Measurements from ENCODE around the gene SLCO4A1.
A peak's percentile ranks its signal among the peaks of the same experiment; 100 is the strongest.

SLCO4A1 gene

DNA sequence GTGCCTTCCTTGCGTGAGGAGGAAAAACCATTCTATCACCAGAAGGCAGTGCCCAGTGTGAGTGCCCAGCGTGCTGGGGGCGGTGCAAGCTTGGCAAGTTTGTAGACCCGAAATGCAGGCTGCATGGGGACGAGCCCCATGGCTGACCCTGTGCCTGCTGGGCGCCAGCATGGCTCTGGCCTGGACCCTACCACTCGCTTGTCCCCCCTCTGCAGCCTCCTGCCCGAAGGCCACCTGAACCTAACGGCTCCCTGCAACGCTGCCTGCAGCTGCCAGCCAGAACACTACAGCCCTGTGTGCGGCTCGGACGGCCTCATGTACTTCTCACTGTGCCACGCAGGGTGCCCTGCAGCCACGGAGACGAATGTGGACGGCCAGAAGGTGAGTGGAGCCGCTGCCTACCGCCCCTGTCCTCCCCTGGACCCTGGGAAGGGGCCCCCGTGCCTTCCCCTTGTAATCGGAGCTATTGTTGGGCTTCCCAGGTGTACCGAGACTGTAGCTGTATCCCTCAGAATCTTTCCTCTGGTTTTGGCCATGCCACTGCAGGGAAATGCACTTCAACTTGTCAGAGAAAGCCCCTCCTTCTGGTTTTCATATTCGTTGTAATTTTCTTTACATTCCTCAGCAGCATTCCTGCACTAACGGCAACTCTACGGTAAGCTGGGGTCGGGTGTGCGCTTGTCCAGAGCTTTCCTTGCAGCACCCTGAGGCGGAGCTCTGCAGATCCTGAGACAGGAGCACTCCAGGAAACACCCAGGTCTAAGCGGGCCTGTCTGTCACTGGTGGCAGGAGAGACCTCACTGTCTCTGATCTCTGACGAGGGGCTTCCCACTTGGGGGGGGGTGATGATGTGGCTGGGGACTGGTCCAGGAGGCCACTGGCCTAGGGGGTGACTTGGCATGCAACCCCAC lies 25.5 kb downstream of the SLCO4A1 start:
- TF ChIP-seq, protein P1, sequence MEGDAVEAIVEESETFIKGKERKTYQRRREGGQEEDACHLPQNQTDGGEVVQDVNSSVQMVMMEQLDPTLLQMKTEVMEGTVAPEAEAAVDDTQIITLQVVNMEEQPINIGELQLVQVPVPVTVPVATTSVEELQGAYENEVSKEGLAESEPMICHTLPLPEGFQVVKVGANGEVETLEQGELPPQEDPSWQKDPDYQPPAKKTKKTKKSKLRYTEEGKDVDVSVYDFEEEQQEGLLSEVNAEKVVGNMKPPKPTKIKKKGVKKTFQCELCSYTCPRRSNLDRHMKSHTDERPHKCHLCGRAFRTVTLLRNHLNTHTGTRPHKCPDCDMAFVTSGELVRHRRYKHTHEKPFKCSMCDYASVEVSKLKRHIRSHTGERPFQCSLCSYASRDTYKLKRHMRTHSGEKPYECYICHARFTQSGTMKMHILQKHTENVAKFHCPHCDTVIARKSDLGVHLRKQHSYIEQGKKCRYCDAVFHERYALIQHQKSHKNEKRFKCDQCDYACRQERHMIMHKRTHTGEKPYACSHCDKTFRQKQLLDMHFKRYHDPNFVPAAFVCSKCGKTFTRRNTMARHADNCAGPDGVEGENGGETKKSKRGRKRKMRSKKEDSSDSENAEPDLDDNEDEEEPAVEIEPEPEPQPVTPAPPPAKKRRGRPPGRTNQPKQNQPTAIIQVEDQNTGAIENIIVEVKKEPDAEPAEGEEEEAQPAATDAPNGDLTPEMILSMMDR (IDR thresholded peaks at IDR 0.05; ENCODE audit: control insufficient read depth, extremely low read depth, insufficient read depth), result no peak
- no peak overlapping the region for H3K4me3 ChIP-seq (ENCODE audit: low read depth, low read length)
- no peak for DNase-seq (ENCODE audit: low read depth)

DNA sequence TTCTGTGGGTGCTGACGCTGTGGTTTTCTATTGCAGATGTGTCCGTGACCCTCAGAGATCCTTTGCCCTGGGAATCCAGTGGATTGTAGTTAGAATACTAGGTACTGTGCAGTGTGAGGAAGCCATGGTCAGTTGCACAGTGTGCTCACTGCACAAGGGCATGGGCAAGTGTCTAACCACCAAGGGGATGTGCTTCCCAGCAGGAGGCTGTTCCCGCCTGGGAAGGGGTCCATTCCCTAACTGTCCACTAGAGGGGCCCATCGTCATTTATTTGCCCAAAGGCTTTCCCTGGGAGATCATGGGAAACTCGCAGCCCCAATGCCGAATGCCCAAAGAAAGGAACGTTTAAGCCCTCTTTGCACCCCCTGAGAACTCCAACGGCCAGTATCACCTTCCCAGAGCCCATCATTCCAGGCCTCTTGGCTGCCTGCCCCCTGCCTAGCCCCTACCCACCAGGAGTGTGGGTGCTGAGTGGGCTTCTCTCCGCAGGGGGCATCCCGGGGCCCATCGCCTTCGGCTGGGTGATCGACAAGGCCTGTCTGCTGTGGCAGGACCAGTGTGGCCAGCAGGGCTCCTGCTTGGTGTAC lies 26.2 kb downstream of the SLCO4A1 start:
- TF ChIP-seq, protein P1 (IDR thresholded peaks at IDR 0.05; ENCODE audit: control insufficient read depth, extremely low read depth, insufficient read depth), result peak; percentile 79
- no peak for DNase-seq (ENCODE audit: low read depth)
- no peak overlapping the region for H3K4me3 ChIP-seq (ENCODE audit: low read depth, low read length)

DNA sequence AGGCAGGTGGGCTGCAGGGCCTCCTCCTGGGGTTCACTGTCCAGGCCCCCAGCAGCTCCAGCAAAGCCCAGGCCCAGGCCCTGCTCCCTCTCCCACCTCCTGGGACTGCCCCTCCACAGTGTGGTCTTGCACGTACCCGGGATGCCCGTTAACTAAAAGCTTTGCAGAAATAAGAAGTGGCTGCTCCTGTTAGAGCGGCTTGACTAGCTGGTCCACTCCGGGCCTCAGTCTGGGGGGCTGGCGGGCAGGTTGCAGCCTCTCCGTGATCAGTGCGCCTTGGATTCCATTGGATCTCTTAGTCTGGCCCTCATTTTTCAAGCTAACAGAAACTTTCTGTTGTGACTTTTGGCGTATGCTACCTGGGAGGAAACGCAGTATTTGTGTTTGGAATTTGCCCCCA lies 26.9 kb downstream of the SLCO4A1 start:
- no peak overlapping the region for H3K4me3 ChIP-seq (ENCODE audit: low read depth, low read length)
- TF ChIP-seq, protein P1 (IDR thresholded peaks at IDR 0.05; ENCODE audit: control insufficient read depth, extremely low read depth, insufficient read depth), result no peak
- no peak for DNase-seq (ENCODE audit: low read depth)

DNA sequence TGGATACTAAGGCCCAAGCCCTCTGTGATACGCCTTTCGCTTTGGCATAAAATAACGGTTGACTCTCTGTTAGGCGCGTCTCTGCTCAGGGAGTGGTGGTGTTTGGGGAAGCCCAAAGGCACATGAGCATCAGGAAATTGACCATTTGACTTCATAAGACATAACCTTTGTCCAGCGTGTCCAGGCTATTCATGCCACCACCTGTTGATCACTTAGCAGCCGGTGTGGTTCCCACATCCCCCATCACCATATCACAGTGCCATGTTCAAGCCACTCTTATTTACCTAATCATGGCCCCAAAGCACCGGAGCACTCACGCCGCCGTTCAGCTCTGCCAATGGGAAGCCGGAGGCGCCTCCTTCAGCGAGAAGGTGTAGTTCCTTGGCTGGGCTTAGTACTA lies 27.9 kb downstream of the SLCO4A1 start:
- H3K4me3 ChIP-seq (ENCODE audit: low read depth, low read length), result no peak overlapping the region
- TF ChIP-seq, protein P1 (IDR thresholded peaks at IDR 0.05; ENCODE audit: control insufficient read depth, extremely low read depth, insufficient read depth), result no peak
- DNase-seq (ENCODE audit: low read depth), result no peak

DNA sequence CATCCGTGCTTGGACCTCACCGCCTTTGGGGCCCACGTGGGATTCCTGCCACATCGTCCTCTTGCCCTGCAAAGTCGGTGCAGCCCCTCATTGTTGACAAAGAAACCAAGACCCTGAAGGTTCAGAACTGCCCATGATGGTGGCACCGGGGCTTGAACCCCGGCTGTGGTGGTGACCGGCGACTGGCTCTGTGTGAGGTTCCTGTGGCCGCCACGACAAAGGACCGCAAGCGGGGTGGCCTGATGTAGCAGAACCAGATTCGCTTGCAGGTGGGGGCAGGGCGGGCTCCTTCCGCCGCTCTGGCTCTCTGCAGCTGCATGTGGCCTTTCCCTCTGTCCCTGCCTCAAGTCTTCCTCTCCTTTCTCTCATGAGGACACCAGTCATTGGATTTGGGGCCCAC lies 28.7 kb downstream of the SLCO4A1 start:
- H3K4me3 ChIP-seq (ENCODE audit: low read depth, low read length), result no peak overlapping the region
- no peak for DNase-seq (ENCODE audit: low read depth)
- TF ChIP-seq, protein P1 (IDR thresholded peaks at IDR 0.05; ENCODE audit: control insufficient read depth, extremely low read depth, insufficient read depth), result no peak

DNA sequence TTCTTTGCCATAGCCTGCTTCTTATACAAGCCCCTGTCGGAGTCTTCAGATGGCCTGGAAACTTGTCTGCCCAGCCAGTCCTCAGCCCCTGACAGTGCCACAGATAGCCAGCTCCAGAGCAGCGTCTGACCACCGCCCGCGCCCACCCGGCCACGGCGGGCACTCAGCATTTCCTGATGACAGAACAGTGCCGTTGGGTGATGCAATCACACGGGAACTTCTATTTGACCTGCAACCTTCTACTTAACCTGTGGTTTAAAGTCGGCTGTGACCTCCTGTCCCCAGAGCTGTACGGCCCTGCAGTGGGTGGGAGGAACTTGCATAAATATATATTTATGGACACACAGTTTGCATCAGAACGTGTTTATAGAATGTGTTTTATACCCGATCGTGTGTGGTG lies 29.5 kb downstream of the SLCO4A1 start:
- no peak for DNase-seq (ENCODE audit: low read depth)
- TF ChIP-seq, protein P1 (IDR thresholded peaks at IDR 0.05; ENCODE audit: control insufficient read depth, extremely low read depth, insufficient read depth), result no peak
- no peak overlapping the region for H3K4me3 ChIP-seq (ENCODE audit: low read depth, low read length)

Measured in LNCaP clone FGC (cell line).